Left hindlimb (tissue), 1 donor: ENCODE measurements around the gene CDH5.

Experiments used
- DNase-seq: peaks from one replicate; pipeline ENCODE4 v3.0.0-alpha.2; 2018

Gene CDH5

GRCh38 chr16:66420396-66420795, 53.9 kb downstream of the CDH5 start:
- DNase-seq = no peak

GRCh38 chr16:66421891-66422290, 55.4 kb downstream of the CDH5 start:
- no peak for DNase-seq

- no peak for DNase-seq
Measured at GRCh38 chr16:66422366-66422765, 55.9 kb downstream of the CDH5 start.

- no peak for DNase-seq
Measured at GRCh38 chr16:66423177-66423576, 56.7 kb downstream of the CDH5 start.

GRCh38 chr16:66425651-66426050, 59.2 kb downstream of the CDH5 start:
- no peak for DNase-seq

- DNase-seq = no peak
Measured at GRCh38 chr16:66426112-66427035, 59.9 kb downstream of the CDH5 start.

GRCh38 chr16:66427036-66427860, 60.8 kb downstream of the CDH5 start, which contains the start of gene BEAN1:
Gene BEAN1, plus strand, starts transcription at chr16:66427295. Its CDS starts 10,382 bp downstream, at chr16:66437677.
- peak; percentile 43 for DNase-seq

- DNase-seq = no peak
Measured at GRCh38 chr16:66427871-66428681, 61.6 kb downstream of the CDH5 start.

- DNase-seq = no peak
Measured at GRCh38 chr16:66428682-66429251, 62.3 kb downstream of the CDH5 start.

- DNase-seq = no peak
Measured at GRCh38 chr16:66429290-66429962, 62.9 kb downstream of the CDH5 start.

- no peak for DNase-seq
Measured at GRCh38 chr16:66430214-66430613, 63.7 kb downstream of the CDH5 start.

GRCh38 chr16:66431760-66432159, 65.3 kb downstream of the CDH5 start:
- DNase-seq = no peak

GRCh38 chr16:66432429-66432828, 65.9 kb downstream of the CDH5 start:
- no peak for DNase-seq

- DNase-seq = no peak
Measured at GRCh38 chr16:66434619-66435430, 68.3 kb downstream of the CDH5 start.

GRCh38 chr16:66435896-66436295, 69.4 kb downstream of the CDH5 start:
- no peak for DNase-seq

GRCh38 chr16:66437391-66437945, 71.0 kb downstream of the CDH5 start:
- no peak for DNase-seq

GRCh38 chr16:66438536-66438935, 72.0 kb downstream of the CDH5 start:
- DNase-seq = no peak

- no peak for DNase-seq
Measured at GRCh38 chr16:66439051-66439730, 72.7 kb downstream of the CDH5 start.

GRCh38 chr16:66440271-66440802, 73.8 kb downstream of the CDH5 start:
- no peak for DNase-seq

GRCh38 chr16:66440970-66441369, 74.5 kb downstream of the CDH5 start:
- no peak for DNase-seq
